Heart left ventricle (tissue), 16 donors: ENCODE data around the gene LTA4H. TPM values are rescaled to one million over a fixed set of nuclear protein-coding genes. Genes with fewer than 3 reads are reported as not detected.

ENCODE experiments used
- ATAC-seq, 4 donors: fragments of 200-7000 bp; cut with Tn5 transposase; one replicate each; pipeline ENCODE4 v1.9.1; 2020 to 2022; ENCODE audit warnings: moderate library complexity in 4 of 4, mild to moderate bottlenecking in 3 of 4, moderate number of reproducible peaks in 1 of 4
- DNase-seq, 5 donors: peaks; one replicate each; pipeline ENCODE4 v3.0.0-alpha.2; 2020
- H3K27ac ChIP-seq, 12 donors: fragments of 200-600 bp; sonication (generic) in 4 of 12; one replicate each; pipeline versions ENCODE4 v1.5.0 to v1.8.0; 2016 to 2022; ENCODE audit warnings: mild to moderate bottlenecking in 2 of 12
- H3K27me3 ChIP-seq, 9 donors: fragments of 200-600 bp; sonication (generic) in 2 of 9; one replicate each; pipeline versions ENCODE4 v1.5.1 to v1.8.0; 2016 to 2022; ENCODE audit warnings: mild to moderate bottlenecking in 3 of 9
- H3K36me3 ChIP-seq, 9 donors: fragments of 200-600 bp; sonication (generic) in 2 of 9; one replicate each; pipeline versions ENCODE4 v1.5.0 to v1.8.0; 2018 to 2022; ENCODE audit warnings: mild to moderate bottlenecking in 2 of 9
- H3K4me1 ChIP-seq, 12 donors: fragments of 200-600 bp; sonication (generic) in 4 of 12; one replicate each; pipeline versions ENCODE4 v1.5.0 to v1.8.0; 2016 to 2022; ENCODE audit warnings: mild to moderate bottlenecking in 3 of 12
- H3K4me3 ChIP-seq, 12 donors: fragments of 200-600 bp; sonication (generic) in 4 of 12; one replicate each; pipeline versions ENCODE4 v1.5.0 to v1.8.0; 2017 to 2022; ENCODE audit warnings: mild to moderate bottlenecking in 9 of 12, moderate library complexity in 4 of 12
- H3K9me3 ChIP-seq, 12 donors: fragments of 200-600 bp; sonication (generic) in 4 of 12; one replicate each; pipeline versions ENCODE4 v1.5.0 to v1.8.0; 2016 to 2022; ENCODE audit warnings: mild to moderate bottlenecking in 1 of 12
- POLR2A ChIP-seq, 2 donors: fragments of 450-650 bp; IDR thresholded peaks; one replicate each; pipeline ENCODE4 v1.6.1; 2017; ENCODE audit warnings: antibody characterized with exemption in 2 of 2, mild to moderate bottlenecking in 2 of 2, moderate library complexity in 2 of 2
- WGBS, 4 donors: extraction: QIAGEN DNeasy Blood & Tissue Kit in 2 of 4; methylation state at CpG; one replicate each; pipeline versions ENCODE4 v1.1.5 to v1.1.7; 2013 to 2018; 5-methylcytosine and 5-hydroxymethylcytosine counted together
- intact Hi-C, 10 donors: fragments of 100-400 bp; cut with DNase I; formaldehyde crosslinking; loops; one replicate each; pipeline versions ENCODE4 v1.11.1 to v1.14.2; 2022
- polyA plus RNA-seq, 2 donors: library from polyadenylated mRNA; stranded (reverse); fragments of 200-250 nt; gene quantifications; one replicate each; pipeline ENCODE4 v1.2.3, GENCODE V29; 2013
- total RNA-seq, 9 donors: library from RNA; depleted of rRNA in 2 of 9; stranded (reverse); fragments of >200 nt in 2 of 9; fragmentation: NEBNext Ultra II Directional in 3 of 9; extraction: Animal tissue kit (Norgen Biotek cat#: 25700) in 3 of 9; gene quantifications; one replicate each; pipeline versions ENCODE4 v1.1.0 to v1.2.4, GENCODE V29; 2016 to 2023
- TF ChIP-seq, protein P1 (sequence below), 12 donors: fragments of 200-600 bp; sonication (generic) in 4 of 12; IDR thresholded peaks; one replicate each; pipeline versions ENCODE4 v1.5.0 to v1.8.0; 2018 to 2022; ENCODE audit warnings: antibody characterized with exemption in 12 of 12, mild to moderate bottlenecking in 5 of 12
- donor health status: ischemic (EF 13 %, LVEDD 7.1; RV severe dilation, severe dysfunction).
- donor health status: healthy with polysubstance abuse.
- donor health status: DM: no; HTN: yes; CAD: no.
- donor health status: DM: no; HTN: no; CAD: no.
- donor health status: ischemic (EF 25% LVEDD 6.9; RV normal size, moderate dysfunction).
- donor health status: ischemic (EF 25% LVEDD 5.7; RV mildly dilated, moderate dysfunction).
- donor health status: healthy.
- donor health status: DM: yes; HTN: yes; CAD: no.
- donor health status: ischemic (EF 35%, LVEDD 5.7; RV mildly dilated, moderate dysfunction).
- donor health status: nonischemic (EF 11% LVEDD 7.7; RV severe dilation, severe dysfunction).
- donor health status: DM: yes; HTN: yes; CAD: no.
- donor health status: PGD.
- donor health status: ischemic (EF 29% LVEDD 5.4; RV normal size, mild dysfunction).
- donor health status: nonischemic (EF 23%, LVEDD 6.1; RV moderate dilation, normal function).

The LTA4H gene
- total and polyA plus RNA-seq, 11 donors, result 23.3 to 72.0 (median 41.6) TPM

DNA sequence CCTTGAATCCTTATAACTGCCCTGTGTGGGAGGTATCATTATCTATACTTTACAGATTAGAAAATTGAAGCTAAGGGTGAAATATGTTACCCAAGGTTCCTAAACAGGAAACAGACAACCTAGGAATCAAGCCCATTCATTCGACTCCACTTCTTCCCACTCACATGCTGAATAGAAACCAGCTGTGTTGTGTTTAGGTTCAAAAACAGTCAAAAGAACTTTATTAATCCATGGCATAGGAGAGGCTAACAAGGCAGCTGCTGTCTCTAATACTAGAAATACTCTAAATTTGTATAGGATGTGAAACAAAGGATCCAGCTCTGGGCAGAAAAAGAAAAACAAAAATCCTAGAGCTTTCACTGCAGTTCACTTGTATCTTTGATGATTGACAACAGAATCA is 82.4 kb downstream of the LTA4H start:
- H3K4me1 ChIP-seq, result no peaks in the 10 kb centered on the region
- intact Hi-C loops, result no loop called here
- TF ChIP-seq POLR2A (IDR thresholded peaks at IDR 0.05), result no peak
- TF ChIP-seq, protein P1, sequence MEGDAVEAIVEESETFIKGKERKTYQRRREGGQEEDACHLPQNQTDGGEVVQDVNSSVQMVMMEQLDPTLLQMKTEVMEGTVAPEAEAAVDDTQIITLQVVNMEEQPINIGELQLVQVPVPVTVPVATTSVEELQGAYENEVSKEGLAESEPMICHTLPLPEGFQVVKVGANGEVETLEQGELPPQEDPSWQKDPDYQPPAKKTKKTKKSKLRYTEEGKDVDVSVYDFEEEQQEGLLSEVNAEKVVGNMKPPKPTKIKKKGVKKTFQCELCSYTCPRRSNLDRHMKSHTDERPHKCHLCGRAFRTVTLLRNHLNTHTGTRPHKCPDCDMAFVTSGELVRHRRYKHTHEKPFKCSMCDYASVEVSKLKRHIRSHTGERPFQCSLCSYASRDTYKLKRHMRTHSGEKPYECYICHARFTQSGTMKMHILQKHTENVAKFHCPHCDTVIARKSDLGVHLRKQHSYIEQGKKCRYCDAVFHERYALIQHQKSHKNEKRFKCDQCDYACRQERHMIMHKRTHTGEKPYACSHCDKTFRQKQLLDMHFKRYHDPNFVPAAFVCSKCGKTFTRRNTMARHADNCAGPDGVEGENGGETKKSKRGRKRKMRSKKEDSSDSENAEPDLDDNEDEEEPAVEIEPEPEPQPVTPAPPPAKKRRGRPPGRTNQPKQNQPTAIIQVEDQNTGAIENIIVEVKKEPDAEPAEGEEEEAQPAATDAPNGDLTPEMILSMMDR (IDR thresholded peaks at IDR 0.05), result no peak
- no peak overlapping the region for H3K27ac ChIP-seq
- DNase-seq (no peak), ATAC-seq (no peak)
- no peak overlapping the region for H3K4me3 ChIP-seq
- no peaks in the 10 kb centered on the region for H3K9me3 ChIP-seq
- H3K36me3 ChIP-seq, result no peaks in the 10 kb centered on the region
- peaks cover 0 to 3% (median 0%) of the 10 kb centered on the region in 9 donors for H3K27me3 ChIP-seq
- WGBS, 4 donors, result 30 to 51% (median 49%) methylated on average over 1 of the region's 1 CpG

DNA sequence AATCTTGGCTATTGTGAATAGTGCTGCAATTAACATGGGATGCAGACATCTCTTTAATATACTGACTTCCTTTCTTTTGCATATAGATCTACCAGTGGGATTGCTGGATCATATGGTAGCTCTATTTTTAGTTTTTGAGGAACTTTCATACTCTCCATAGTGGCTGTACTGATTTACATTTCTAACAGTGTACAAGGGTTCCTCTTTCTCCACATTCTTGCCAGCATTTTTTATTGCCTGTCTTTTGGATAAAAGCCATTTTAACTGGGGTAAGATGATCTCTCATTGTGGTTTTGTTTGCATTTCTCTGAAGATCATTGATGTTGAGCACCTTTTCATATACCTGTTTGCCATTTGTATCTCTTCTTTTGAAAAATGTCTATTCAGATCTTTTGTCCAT is 83.9 kb downstream of the LTA4H start:
- intact Hi-C loops, result no loop called here
- Histone ChIP-seq H3K36me3 (no peaks in the 10 kb centered on the region), H3K27me3 (peaks cover 0 to 3% (median 0%) of the 10 kb centered on the region in 9 donors), H3K4me1 (no peaks in the 10 kb centered on the region), H3K27ac (no peak overlapping the region), H3K9me3 (no peaks in the 10 kb centered on the region), H3K4me3 (no peak overlapping the region)
- DNase-seq (no peak), ATAC-seq (no peak)
- no peak for TF ChIP-seq POLR2A (IDR thresholded peaks at IDR 0.05)
- TF ChIP-seq, protein P1 (IDR thresholded peaks at IDR 0.05), result no peak

Other genes with a start within 250 kb of the LTA4H start
- gene NTN4, start 244.8 kb downstream of the LTA4H start, total RNA-seq, result 100 to 1,000 TPM in 1 of 9 donors, 10 to 100 TPM in 8; 58.4 to 116 (median 71.5) TPM
- 10 to 100 TPM; 23.9 to 27.8 TPM for gene NTN4, start 244.8 kb downstream of the LTA4H start, polyA plus RNA-seq
- 10 to 100 TPM in 6 of 9 donors, 1 to 10 TPM in 3; 2.5 to 14.4 (median 11.0) TPM for gene SNRPF, start 176.6 kb downstream of the LTA4H start, total RNA-seq
- 10 to 100 TPM; 29.2 to 48.6 TPM for gene SNRPF, start 176.6 kb downstream of the LTA4H start, polyA plus RNA-seq
- gene CCDC38, start 93.0 kb downstream of the LTA4H start, total RNA-seq, result under 1 TPM in 2 of 9 donors, not detected in 7; 0.08 to 0.20 TPM
- gene CCDC38, start 93.0 kb downstream of the LTA4H start, polyA plus RNA-seq, result under 1 TPM in 1 of 2 donors, not detected in 1; 0.03 TPM
- 1 to 10 TPM in 1 of 9 donors, under 1 TPM in 8; 0.20 to 1.1 (median 0.55) TPM for gene AMDHD1, start 92.3 kb downstream of the LTA4H start, total RNA-seq
- under 1 TPM; 0.39 to 0.72 TPM for gene AMDHD1, start 92.3 kb downstream of the LTA4H start, polyA plus RNA-seq
- under 1 TPM in 4 of 9 donors, not detected in 5; 0.10 to 0.79 (median 0.31) TPM for gene HAL, start 39.2 kb downstream of the LTA4H start, total RNA-seq
- gene HAL, start 39.2 kb downstream of the LTA4H start, polyA plus RNA-seq, result under 1 TPM; 0.04 to 0.07 TPM
- 10 to 100 TPM; 14.3 to 42.3 (median 18.6) TPM for gene ELK3, start 158.8 kb upstream of the LTA4H start, total RNA-seq
- gene ELK3, start 158.8 kb upstream of the LTA4H start, polyA plus RNA-seq, result 10 to 100 TPM in 1 of 2 donors, 1 to 10 TPM in 1; 5.7 to 20.7 TPM